ENCODE measurements around the gene ATG2A.
A peak's percentile ranks its signal among the peaks of the same experiment; 100 is the strongest.

Gene ATG2A

DNA sequence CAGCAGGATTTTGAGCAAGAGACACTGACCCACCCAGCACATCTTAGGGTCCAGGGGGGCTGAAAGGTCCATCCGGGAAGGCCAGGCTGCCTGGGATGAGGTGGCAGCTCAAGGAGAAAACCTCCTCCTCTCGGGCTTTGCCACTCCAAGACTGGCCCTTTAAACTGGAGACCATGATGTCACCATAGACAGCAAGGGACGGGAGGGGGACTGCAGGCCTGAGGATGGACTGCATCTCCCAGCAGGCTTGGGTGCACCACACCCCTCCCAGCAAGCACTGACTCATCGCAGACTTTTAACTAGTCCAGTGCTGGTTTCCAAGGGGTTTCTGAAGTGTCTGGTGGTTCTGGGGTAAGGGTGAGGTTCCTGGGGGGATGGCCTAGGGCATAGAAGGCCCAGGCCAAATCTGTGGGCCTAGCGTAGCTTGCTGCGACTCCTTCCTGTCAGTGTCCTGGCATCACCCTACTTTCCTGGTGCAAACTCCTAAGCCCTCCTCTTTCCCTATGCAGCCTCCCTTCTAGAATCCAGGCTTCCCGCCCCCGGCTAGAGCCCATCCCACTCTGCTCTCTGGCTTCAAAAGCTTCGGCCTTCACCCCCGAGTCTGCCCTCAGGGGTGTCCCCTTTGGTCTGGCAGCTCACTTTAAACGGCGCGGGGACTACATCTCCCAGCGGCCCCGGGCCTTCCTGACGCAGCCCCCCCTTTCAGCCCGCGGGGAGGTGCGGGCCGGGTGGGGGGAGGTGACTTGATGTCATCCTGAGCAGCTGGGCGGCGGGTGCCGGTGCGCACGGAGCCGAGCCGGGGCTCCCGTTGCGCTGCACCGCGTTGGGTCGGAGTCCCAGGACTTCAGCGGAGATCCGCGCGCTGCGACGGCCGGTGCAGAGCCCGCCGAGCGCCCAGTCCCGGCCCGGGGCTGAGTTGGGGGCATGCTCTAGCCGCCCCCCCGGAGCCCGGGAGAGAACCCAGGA, 7.2 kb upstream of the ATG2A start, which contains the start of gene PPP2R5B:
TSS of gene PPP2R5B (plus strand) at position 746 of the 966 bp plus-strand sequence. CDS start 1,046 bp downstream, outside the sequence.
- peak; percentile 7 for DNase-seq

DNA sequence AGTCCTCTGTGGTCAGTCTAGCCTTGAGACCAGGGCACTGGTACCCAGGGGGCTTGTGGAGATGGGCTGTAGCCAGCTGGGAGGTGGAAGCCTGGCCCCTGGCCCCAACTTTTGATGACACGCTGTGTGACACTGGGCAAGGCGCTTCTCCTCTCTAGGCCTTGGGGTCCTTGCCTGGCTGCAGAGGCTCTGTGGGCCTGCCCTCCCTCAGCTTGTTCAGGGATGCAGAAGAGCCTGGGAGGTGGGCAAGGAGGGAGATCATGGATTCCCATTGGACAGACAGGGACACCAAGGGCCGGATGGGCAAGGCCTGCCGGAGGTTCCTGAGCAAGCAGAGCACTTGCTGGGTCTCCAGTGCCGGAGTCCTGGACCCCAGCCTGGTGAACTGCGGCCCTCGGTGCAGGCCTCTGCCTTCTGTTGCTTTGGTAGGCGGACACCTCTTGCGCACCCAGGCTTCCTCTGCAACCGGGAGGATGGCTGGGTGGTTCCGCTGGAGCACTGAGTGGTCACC, 6.2 kb upstream of the ATG2A start:
- no peak for DNase-seq

DNA sequence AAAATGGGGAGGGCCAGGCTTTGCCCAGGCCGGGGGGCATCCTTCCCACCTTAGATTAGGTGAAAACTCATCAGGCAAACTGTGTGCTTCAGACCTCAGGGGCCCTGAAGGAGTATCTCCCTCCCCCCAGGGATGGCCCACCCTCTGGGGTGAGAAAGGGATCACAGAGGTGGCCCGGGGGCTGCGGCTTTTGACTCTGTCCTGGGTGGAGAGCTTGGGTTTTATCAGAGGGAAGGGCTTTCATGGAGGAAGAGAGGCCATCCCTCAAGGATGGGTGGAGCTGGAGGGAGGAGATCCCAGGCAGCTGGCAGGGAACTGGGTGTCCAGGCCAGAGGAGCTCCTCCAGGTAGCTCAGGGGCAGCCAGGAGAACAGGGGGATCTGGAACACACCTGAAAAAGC, 4.4 kb upstream of the ATG2A start:
- no peak for DNase-seq

DNA sequence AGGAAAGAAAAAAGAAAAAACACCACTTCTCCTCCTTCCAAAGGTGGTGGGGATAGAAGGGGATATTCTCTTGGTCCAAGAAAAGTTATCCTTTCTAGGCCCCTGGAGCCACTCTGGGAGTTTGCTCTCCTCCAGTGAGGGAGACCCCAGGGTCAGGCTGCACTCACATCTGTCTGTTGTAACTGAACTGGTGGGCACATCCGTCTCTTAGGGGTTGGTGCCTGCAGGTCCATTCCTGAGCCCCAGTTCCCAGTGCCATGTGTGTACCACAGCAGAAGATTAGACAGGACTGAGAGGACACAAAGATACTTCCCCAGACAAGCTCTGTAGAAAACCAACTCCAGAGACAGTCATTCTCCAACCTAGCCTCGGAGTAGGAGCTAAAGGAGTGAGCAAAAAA, 3.1 kb upstream of the ATG2A start:
- no peak for DNase-seq

DNA sequence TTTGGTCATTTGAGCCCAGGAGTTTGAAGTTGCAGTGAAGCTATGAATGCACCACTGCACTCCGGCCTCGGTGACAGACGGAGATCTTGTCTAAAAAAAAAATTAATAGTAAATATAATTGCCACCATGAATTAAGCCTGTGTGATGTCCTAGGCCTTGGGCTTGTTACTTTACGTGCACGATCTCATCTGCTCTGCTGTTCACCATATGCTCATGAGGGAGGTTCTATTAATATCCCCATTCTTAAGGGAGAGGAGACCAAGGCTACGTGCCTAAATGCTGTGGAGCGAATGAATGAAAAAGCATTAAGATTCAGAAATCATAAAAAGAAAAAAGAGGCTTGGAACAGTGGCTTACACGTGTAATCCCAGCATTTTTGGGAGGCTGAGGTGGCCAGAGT, 2.6 kb upstream of the ATG2A start:
- no peak for DNase-seq

DNA sequence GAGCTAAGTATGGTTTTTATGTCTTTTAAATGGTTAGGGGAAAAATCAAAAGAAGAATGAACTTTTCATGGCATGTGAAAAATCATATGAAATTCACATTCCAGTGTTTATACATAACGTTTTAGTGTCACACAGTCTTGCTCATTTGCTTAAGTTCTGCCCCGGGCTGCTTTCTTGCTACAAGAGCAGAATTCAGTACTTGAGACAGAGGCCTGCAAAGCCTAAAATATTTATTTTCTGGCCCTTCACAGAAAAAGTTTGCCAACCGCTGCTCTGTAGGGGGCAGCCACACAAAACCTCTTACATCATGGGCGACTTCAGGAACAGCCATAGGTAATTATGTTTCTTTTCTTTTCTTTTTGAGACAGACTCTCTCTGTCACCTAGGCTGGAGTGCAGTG, 1.0 kb upstream of the ATG2A start:
- no peak for DNase-seq

DNA sequence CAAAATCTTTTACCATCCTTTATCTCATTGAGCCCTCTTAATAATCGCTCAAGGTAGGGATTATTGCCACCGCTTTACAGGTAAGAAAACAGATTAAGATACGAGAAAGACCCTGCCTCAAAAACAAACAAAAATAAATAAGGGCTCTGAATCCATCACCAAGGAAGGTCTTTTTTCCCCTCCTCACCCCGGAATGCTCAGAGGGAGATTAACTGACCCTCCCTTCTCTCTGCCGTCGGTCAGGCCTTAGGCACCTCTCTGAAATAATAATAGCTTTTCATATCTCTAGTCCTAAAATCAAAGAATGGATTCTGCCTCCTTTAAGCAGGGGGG, 620 bp upstream of the ATG2A start:
- no peak for DNase-seq

DNA sequence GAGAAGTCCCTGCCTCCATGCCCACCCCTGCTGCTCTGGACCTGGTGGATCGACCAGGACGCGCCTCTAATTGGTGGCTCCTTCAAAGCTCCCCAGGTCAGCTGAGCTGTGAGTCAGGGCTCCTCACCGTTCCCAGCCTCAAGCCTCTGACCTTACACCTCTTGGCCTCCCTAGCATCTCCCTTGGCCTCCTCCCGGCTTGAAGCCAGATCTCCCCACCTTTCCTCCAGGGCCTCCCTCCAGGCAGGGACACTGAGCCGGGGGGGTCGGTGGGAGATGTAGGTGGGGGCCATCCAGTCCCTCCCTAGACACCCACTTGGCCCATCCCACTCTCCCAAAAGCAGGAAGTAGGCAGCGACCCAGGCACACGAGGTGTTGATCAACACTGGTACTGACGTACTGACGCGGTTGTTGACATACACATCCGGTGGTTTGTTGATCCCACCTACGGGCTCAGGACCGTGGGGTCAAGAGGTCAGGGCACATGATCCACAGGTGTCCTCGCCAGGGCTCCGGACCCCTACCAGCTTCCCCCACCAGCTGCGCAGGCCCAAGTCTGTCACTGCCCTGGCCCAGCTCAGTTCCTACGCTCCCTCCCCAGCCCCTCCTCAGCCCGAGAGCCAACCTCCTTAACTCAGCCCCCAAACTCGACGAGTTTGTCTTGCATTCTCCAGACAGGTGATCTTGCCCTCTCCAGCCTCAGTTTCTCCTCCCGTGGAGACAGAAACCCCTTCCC, 802 bp downstream of the ATG2A start:
- DNase-seq = no peak

DNA sequence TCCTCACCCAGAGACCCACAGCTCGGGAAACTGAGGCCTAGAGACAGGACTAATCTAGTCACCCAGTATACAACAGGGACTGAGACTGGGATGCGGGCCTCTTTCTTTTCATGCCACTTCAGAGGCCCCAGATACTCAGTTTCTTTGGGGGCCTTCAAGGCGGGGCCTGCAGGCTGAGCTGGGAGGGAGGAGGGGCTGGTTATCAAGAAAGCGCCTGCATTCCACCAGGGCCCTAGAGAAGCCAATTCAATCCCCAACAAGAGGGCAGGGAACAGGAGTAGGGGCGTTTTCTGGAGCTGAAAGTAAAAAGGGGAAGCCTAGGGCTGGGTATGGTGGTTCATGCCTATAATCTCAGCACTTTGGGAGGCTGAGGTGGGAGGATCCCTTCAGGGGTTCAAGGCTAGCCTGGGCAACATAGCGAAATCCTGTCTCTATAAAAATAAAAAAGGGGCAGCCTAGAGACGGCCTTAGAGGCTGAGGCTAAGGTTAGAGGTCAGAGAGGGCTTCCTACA, 1.6 kb downstream of the ATG2A start:
- no peak for DNase-seq

DNA sequence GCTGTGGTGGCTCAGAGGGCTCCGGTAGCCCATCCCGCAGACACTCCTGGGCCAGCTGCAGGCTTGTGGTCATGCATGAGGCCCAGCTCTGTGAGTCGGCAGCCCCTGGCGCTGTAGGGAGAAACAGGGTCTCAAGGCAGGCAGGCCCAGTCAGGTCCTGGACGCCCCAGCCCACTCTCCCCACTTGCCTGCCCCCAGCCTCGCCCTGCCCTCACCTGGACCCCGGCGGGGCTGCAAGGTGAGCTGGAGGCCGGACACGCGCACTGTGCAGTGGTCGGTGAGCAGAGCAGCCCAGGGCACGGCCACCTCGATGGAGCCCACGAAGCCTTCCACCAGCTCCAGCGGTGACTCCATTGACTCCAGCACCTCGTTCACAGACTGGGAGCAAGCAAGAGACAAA, 2.9 kb downstream of the ATG2A start:
- DNase-seq = no peak

DNA sequence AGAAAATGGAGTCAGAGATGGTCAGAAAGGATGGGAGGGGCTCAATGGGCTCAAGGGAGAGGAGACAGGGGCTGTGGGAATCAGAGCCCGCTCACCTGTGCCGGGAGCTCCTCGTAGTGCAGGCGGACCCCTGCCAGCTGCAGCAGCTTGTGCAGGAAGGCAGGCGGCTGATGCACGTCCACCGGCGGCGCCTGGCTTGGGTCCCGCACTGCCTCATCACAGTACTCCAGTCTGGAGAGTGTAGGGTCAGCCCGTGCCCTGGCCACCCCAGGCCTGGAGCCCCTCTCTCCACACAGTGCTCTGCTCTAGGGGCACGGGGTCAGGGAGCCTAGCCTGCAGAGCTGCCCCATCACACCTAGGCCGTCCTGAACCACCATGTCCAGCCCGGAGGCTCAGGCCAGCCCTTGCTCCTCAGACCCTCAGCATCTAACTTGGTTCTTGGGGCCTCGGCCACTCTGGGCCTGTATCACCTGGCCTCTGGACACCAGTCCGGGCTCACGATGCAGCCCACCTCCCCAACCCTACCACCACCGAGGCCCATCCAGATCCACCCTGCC, 3.8 kb downstream of the ATG2A start:
- no peak for DNase-seq

DNA sequence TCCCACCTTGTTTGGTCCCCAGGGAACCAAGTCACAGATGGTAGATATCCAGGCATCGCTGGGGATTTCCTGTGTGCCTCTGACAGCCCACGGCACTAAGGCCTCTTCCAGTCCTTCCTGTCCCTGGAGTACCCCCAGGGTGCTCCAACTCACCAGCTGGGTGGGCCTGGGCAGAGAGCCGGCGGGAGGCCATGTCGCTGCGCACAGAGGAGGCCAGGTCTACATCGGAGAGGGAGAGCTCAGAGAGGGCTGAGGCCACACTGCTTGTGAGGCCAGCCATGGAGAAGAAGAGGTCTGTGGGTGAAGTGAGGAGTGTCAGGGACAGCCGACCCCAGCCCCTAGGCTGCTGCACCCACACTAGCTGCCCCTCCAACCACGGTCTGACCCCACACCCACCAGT, 5.3 kb downstream of the ATG2A start:
- no peak for DNase-seq

DNA sequence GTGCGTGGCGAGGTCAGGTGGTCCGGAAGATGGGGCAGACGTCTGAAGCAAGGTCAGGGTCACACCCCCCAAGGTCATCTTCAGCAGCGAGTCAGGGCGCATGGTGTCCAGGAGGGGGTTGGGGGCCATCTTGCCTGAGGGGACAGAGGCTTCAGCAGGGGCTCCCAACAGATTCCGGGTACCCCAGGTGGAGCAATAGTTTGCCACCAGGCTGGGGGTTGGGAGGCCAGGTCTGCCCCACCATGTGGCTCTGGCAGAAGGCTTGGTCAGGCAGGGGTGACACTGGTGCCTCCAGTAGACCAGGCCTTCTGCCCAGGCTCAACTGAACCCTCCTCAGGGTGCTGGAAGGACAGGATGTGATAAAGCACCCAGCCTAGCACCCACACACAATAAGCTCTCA, 5.9 kb downstream of the ATG2A start:
- no peak for DNase-seq

DNA sequence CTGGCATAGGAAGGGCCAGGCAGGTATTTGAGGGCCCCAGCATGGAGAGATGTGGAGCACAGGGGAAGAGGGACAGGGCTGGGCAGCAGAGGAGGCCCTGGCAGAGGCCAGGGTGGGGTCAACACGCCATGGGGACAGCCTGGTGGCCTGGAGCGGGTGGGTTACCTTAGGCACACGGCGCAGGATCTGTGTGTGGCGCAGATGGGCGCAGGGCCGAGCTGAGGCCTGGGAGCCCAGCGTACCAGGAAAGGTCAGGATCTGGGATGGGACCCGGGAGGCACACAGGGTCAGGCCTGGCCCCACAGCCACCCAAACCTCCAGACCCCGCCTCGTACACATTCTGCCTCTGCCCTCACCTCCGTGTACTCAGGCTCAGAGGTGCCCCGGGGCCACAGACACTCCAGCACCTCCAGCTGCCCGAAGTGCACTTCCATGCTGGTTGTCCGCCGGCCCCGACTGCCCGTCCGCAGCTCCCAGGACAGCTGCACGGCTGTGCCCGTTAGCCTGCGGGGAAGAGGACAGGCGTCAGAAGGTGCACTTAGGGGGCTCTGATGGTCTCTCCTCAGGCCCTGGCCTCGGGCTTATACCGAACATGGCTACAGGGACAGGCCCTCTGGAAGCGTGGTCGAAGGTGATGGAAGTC, 6.4 kb downstream of the ATG2A start:
- no peak for DNase-seq

DNA sequence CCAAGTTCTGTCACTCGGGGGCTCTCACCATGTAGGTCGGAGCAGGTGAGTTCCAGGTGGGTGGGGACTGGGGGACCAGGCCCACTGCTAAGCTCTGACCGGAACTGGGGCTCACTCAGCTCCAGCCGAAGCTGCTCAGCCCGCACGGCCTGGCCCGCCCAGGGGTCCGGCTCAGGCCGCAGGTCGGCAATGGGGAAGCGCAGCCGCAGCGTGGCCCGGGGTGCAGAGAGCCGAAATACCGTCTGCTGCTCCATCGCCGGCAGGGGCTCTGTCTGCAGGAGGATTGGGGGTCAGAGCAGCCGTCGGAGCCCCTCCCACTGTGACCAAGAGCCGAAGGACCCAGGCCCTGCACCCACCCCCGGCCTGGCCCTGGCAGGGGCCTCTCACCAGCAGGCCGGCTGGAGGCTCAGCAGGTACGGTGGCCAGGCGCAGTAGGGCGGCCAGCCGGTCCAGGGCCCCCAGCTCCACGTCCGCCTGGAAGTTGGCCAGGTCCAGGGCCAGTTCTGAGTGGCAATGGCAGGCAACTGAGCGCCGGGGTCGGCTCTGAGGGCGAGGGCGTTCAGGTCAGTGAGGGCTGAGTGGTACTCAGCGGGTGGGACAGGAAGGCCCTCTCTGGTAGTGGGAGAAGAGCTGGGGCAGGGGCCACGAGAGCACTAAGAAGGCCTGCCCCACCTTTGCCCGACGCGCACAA, 7.2 kb downstream of the ATG2A start:
- DNase-seq = no peak

DNA sequence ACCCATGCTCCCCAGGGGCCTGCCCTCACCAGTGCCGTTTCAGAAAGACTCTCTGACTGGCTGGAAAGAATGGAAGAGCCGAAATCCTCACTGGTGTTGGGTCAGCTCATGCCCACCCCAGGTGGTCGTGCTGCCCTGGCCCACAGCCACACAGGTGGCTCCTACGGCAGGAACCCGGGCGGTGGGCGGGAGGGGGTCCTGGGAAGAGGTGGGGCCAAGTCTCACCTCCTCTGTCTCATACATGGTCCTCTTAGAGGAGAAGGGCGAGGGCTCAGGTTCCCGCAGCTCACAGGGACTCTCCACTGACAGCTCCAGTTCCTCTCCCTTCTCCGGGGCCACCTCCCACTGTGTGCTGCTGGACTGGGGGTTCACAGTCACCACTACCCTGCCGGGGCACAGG, 8.2 kb downstream of the ATG2A start:
- DNase-seq = no peak

DNA sequence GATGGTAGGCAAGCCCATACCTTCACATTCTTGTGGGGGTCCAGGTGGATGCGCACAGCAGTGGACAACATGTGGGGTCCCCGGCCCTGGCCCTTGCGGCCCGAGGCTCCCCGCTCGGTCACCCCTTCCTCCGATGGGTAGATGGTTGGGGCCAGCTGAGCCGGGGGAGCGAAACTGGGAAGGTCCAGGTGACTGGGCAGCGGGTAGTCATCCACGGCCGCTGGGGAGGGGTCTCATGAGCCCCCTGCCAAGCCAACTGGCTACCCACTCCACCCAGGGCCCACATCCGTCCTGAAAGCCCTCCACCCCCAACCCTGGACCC, 10.7 kb downstream of the ATG2A start:
- DNase-seq = no peak

DNA sequence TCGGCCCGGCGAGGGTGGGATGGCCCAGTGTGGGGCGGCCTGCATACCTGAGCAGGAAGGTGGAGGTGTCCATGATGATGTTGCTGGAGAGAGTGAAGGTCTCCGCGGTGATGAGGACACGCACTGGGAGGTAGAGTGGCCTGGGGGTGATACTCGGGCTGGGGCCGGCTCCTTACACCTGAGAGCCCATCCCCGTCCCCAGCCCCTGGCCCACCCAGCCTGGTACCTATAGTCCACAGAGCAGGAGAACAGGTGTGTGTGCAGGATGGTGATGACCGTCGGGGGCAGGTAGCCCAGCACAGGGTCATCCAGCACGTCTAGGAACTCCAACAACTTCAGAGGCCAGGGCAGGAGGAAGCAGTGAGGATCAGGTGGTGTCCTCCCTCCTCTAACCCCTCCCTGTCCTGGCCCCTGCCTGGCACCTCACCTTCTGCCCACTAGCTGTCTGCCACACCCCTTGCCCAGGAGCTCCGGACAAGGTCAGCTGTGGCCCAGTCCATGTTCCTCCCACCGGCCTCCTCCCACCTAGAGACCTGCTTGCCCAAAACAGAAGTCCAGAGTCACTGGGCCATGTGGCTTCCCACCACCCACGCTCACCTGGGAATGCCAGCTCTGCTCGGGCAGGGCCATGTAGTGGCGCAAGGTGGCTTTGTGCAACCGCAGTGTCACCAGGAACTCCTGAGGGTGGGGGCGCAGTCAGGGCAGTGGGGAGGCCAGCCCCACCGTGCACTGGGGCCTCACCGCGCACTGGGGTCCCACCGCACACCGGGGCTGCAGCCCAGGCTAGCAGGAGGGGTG, 11.3 kb downstream of the ATG2A start:
- no peak for DNase-seq

DNA sequence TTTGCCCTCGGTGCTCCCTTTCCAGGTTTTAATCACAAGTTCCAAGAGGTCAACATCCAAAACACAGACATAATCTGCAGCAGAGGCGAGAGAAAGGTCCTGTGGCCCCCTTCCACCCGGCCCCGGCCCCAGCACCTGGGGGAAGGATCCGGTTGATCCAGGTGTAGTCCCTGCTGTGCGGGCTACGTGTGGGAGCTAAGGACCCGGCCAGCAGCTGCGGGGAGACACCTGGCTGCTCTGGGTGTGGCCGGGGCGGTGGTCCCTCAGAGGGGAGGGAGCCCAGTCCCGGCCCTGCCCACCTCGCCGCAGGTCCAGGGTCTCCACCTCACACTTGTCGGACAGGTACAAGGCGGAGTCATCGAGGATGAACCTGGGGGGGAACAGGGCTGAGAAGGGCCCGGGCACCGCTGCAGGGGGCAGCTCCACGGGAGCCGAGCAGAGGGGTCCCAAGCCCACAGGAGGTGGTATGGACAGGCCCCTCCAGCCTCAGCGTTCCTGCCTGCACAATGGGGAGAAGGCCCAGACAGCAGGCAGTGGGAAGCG, 13.6 kb downstream of the ATG2A start:
- DNase-seq = no peak

DNA sequence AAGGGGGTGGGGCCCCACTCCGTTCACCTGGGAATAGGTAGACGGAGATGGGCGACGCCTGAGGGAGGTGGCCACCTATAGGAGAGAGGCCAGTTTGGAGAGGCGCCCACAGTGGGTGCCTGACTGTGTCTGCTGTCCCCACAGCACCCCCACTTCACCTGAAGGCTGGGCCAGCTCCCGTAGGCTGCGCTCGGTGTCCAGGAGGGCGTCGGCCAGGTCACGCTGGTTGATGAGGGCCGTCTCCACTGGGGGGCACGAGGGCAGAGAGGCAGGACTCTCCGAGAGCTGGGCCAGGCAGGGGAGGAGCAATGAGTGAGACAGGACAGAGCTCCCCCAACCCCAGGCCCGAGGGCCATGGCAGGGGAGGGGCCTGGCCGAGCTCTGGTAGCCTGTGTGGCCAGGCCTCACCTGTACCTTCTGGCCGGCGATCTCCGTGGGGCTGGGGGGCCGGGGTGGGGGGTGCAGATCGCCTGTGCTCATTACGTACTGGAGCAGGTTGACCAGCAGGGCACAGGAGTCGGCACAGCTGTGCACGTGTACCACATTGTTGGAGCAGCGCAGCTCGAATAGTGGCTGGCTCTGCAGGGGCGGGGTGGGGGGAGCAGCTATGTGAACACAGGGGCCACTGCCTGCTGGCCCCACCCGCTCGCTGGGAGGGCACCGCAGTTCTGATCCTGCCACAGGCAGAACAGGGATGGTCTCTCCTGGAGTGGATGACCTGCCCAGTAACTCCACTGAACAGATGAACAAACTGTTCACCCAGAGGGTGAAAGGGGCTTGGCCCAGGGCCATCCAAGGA, 14.7 kb downstream of the ATG2A start:
- no peak for DNase-seq

DNA sequence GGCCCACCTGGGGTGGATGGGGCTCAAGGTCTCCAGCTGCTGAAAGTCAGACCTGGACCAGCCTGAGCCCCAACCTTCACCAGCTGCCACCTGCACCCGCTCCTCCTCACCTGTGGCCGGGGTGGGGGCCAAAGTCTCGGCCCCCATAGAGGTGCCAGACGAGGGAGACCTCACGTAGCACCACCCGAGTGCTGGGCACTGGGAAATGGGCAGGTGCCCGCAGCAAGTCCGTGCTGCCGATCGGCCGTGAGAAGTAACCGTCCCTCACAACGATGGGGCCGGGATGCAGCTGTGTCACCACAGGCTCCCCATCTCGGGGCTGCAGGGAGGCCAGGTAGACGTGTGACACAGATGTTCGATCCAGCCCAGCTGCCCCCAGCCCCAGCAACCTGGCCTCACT, 16.2 kb downstream of the ATG2A start:
- no peak for DNase-seq
